Left ventricle myocardium inferior (tissue), 1 donor: ENCODE results near the gene TOMM70. TPM values are rescaled to one million over a fixed set of nuclear protein-coding genes. Genes with fewer than 3 reads are reported as not detected.
"Not testable (repeated sequence)": the region's sequence is repeated elsewhere in the genome, so short reads cannot be mapped to it uniquely, and the experiment has no call there.

Experiments
- DNase-seq: peaks from one replicate; pipeline ENCODE4 v3.0.0-alpha.2; 2020
- H3K27ac ChIP-seq: fragments of 200-600 bp; replicated peaks from 2 replicates; pipeline ENCODE4 v1.8.0; 2021
- H3K27me3 ChIP-seq: fragments of 200-600 bp; 2 replicates; pipeline ENCODE4 v1.8.0; 2021; ENCODE audit warnings: low read depth
- H3K36me3 ChIP-seq: fragments of 200-600 bp; 2 replicates; pipeline ENCODE4 v1.8.0; 2021
- H3K4me1 ChIP-seq: fragments of 200-600 bp; 2 replicates; pipeline ENCODE4 v1.8.0; 2021
- H3K4me3 ChIP-seq: fragments of 200-600 bp; 2 replicates; pipeline ENCODE4 v1.8.0; 2021; ENCODE audit warnings: mild to moderate bottlenecking, moderate library complexity
- H3K9me3 ChIP-seq: fragments of 200-600 bp; replicated peaks from 2 replicates; pipeline ENCODE4 v1.8.0; 2021
- CTCF ChIP-seq: fragments of 200-600 bp; IDR thresholded peaks from 2 replicates; pipeline ENCODE4 v1.8.0; 2021; ENCODE audit warnings: antibody characterized with exemption, mild to moderate bottlenecking, borderline replicate concordance
- intact Hi-C: fragments of 100-400 bp; cut with micrococcal nuclease; formaldehyde crosslinking; loops from one replicate; pipeline ENCODE4 v1.11.0; 2022
- total RNA-seq: library from RNA; stranded (reverse); fragmentation: NEBNext Ultra II Directional; extraction: Animal tissue kit (Norgen Biotek cat#: 25700); gene quantifications from one replicate; pipeline ENCODE4 v1.2.1, GENCODE V29; 2021
- donor health status: DM: no; HTN: yes; CAD: no; lungs with severe emphysema.

Gene TOMM70
- total RNA-seq, 1 donor from 2014 or later = 65.4 TPM

DNA sequence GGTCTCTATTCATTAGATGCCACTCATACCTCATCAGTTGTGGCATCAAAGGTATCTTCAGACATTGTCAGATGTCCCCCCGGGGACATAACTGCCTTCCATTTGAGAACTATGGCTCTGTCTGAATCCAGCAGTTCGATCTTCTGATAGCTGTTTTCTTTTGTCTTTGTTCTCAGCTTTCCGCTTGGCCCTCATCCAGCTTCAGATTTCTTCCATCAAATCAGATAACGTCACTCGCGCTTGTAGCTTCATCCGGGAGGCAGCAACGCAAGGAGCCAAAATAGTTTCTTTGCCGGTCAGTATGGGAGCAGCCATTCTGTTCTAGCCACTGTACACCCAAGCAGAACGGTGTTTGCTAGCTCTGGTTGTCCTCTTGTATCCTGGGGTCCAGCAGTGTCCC is 62.0 kb downstream of the TOMM70 start:
- TF ChIP-seq CTCF = no peak
- Histone ChIP-seq H3K36me3 (peaks cover 41% of the 10 kb centered on the region), H3K27ac (no peak overlapping the region), H3K4me3 (no peak overlapping the region), H3K9me3 (peaks cover 6% of the 10 kb centered on the region), H3K27me3 (no peaks in the 10 kb centered on the region), H3K4me1 (peaks cover 22% of the 10 kb centered on the region)
- intact Hi-C loops = no loop called here
- no peak for DNase-seq

GRCh38 chr3:100336229-100336628 is 64.7 kb downstream of the TOMM70 start:
- intact Hi-C loops = not testable (repeated sequence)
- peak overlapping the region; percentile 94 for H3K27ac ChIP-seq

DNA sequence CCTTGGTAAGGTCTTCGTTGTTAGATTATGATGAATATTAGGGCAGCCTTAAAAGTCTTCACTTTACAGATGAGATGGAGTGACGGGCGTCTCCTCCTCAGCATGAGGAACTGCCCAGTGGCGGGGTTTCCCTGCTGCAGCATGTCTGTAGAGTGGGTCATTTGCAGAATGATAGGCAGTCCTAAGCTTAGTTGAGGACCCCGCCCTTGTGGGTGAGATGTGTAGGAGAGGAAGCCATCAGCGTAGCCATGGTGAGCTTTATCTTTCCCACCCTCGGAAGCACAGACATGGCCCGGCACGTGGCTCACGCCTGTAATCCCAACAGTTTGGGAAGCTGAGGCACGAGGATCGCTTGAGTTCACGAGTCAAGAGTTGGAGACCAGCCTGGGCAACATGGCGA is 65.5 kb downstream of the TOMM70 start:
- DNase-seq = no peak
- Histone ChIP-seq H3K4me1 (peaks cover 20% of the 10 kb centered on the region), H3K27ac (peak overlapping the region; percentile 94), H3K36me3 (peaks cover 9% of the 10 kb centered on the region), H3K9me3 (no peaks in the 10 kb centered on the region), H3K27me3 (no peaks in the 10 kb centered on the region), H3K4me3 (peak overlapping the region; percentile 81)
- TF ChIP-seq CTCF = no peak
- intact Hi-C loops = no loop called here

More at GRCh38 chr3:100336229-100336628, 64.7 kb downstream of the TOMM70 start:
- peaks cover 17% of the 10 kb centered on the region for H3K36me3 ChIP-seq
- DNase-seq, H3K27me3 ChIP-seq, H3K9me3 ChIP-seq, H3K4me3 ChIP-seq: not testable (repeated sequence)
- H3K4me1 ChIP-seq = peaks cover 20% of the 10 kb centered on the region

GRCh38 chr3:100334488-100335351 is 66.2 kb downstream of the TOMM70 start, which contains the start of gene NIT2:
NIT2 (plus strand) TSS chr3:100334757; CDS start chr3:100334792, 35 bp downstream.
- Histone ChIP-seq H3K36me3 (peaks cover 3% of the 10 kb centered on the region), H3K4me3 (peak within 1 kb of the TSS; percentile 81), H3K27me3 (no peaks in the 10 kb centered on the region), H3K9me3 (no peaks in the 10 kb centered on the region), H3K4me1 (peaks cover 20% of the 10 kb centered on the region), H3K27ac (peak within 1 kb of the TSS; percentile 94)
- intact Hi-C loops = no loop called here
- TF ChIP-seq CTCF = no peak
- peak; percentile 90 for DNase-seq

GRCh38 chr3:100333970-100334487 is 66.9 kb downstream of the TOMM70 start:
- no peaks in the 10 kb centered on the region for H3K9me3 ChIP-seq
- H3K36me3 ChIP-seq = no peaks in the 10 kb centered on the region
- no peak for TF ChIP-seq CTCF
- peak overlapping the region; percentile 94 for H3K27ac ChIP-seq
- intact Hi-C loops = no loop called here
- no peaks in the 10 kb centered on the region for H3K27me3 ChIP-seq
- peak overlapping the region; percentile 81 for H3K4me3 ChIP-seq
- no peak for DNase-seq
- H3K4me1 ChIP-seq = peaks cover 20% of the 10 kb centered on the region

DNA sequence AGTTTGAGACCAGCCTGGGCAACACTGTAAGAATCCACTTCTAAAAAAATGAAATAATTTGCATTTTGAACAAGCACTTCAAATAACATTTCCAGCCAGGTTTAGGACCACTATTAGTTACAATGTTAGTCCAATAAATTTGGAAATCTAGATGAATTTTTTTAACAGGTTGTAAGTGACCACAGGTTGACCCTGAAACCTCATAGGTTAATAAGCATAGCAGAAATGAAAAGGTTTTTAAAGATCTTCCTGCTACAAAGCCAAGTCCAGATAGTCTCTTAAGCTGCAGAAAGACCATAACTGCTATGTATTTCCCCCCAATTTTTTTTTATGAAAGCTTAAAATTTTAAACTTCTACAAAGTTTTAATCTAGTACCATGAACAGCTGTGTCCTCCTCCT is 67.8 kb downstream of the TOMM70 start:
- no peak for TF ChIP-seq CTCF
- Histone ChIP-seq H3K27me3 (no peaks in the 10 kb centered on the region), H3K27ac (no peak overlapping the region), H3K4me3 (no peak overlapping the region), H3K9me3 (no peaks in the 10 kb centered on the region), H3K4me1 (peaks cover 20% of the 10 kb centered on the region), H3K36me3 (no peaks in the 10 kb centered on the region)
- intact Hi-C loops = no loop called here
- DNase-seq = no peak
